Sciatic nerve (tissue), 2 donors: Measurements from ENCODE around the gene RASSF1. TPM values are rescaled to one million over a fixed set of nuclear protein-coding genes. Genes with fewer than 3 reads are reported as not detected.
A peak's percentile ranks its signal among the peaks of the same experiment; 100 is the strongest.
"Not testable (repeated sequence)": the region's sequence is repeated elsewhere in the genome, so short reads cannot be mapped to it uniquely, and the experiment has no call there.

Experiments
- ATAC-seq: fragments of 200-7000 bp; cut with Tn5 transposase; one replicate; pipeline ENCODE4 v1.9.1; 2020; ENCODE audit warnings: mild to moderate bottlenecking, moderate library complexity
- DNase-seq: peaks from one replicate; pipeline ENCODE4 v3.0.0-alpha.2; 2020; ENCODE audit warnings: low spot score
- intact Hi-C: fragments of 100-400 bp; cut with DNase I; formaldehyde crosslinking; loops from one replicate; pipeline ENCODE4 v1.14.2; 2022
- total RNA-seq: library from RNA; stranded (reverse); fragmentation: NEBNext Ultra II Directional; extraction: Animal tissue kit (Norgen Biotek cat#: 25700); gene quantifications from one replicate; pipeline ENCODE4 v1.2.1, GENCODE V29; 2021
- donor health status: DM: no; HTN: no; CAD: no.
- donor health status: DM: no; HTN: no; CAD: no.

RASSF1 gene
- total RNA-seq, 1 donor from 2014 or later = 51.0 TPM

DNA sequence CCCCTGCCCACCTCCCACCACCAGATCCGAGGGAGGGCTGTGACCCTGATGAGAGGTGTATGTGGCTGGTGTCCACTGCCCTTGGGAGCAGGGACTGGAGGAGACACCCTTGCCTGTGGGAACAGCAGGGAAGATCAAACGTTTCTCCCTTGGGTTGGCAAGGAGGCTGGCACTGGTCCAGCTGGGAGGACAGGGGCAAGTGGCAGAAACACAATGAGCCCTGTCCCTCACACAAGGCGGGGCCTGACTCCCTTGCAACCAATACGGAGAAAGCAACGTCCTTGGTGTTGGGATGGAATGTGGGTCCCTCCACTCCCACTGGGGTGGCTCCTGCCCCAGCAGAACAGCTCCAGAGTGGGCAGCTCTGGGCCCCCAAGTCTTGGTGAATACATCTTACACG, 23.3 kb downstream of the RASSF1 start:
- no peak for DNase-seq
- ATAC-seq = no peak
- intact Hi-C loops = no loop called here

DNA sequence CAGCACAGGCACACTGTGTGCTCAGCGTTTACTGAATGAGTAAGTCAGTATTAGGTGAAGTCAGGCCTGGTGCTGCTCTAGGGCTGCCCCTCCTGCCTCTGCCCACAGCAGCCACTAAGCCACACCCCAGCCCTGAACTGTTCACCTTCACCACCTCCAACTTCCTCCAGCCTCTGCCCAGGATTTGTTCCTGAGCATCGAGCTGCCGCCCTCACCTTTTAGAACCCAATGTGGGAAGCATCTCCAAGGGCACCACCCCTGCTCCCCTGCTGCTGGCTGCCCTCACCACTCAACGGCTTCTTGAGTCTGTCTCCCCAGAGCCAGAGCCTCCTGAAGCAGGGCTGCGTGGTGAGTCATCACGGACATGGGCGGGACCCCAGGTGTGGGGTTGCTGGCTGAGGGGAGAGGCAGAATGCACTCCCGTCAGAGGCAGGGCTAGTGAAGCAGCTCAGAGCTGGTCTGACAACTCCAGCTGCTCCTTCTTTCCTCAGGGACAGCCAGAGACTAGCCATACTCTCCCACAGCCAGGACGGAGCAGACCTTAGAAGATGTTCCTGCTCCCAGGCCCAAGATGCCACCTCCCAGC, 23.9 kb downstream of the RASSF1 start:
- intact Hi-C loops = no loop called here
- DNase-seq (no peak), ATAC-seq (no peak)

- no peak for ATAC-seq
- intact Hi-C loops = no loop called here
- no peak for DNase-seq
Observed at GRCh38 chr3:50314816-50315215, 25.8 kb downstream of the RASSF1 start.

DNA sequence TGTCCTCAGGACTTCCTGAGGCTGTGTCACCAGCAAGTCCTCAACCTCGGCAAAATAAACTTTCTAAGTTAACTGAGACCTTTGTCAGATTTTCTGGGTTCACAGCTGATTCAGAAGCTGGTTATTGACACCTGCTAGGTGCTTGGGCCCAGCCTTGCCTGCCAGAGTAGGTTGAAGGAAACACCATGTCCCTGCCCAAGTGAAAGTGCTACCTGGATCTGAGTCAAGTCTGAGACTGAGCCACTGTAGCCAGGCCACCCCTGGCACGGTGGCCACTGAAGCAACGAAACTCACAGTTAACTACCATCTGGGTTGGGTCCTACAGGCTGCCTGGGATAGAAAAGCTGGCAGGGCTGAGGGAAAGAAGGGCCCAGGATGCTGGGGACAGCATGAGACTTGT, 26.3 kb downstream of the RASSF1 start:
- intact Hi-C loops = no loop called here
- no peak for ATAC-seq

GRCh38 chr3:50312041-50312440, 28.6 kb downstream of the RASSF1 start:
- ATAC-seq, DNase-seq, intact Hi-C loops: not testable (repeated sequence)

More for the DNA sequence above, 26.3 kb downstream of the RASSF1 start:
- no peak for DNase-seq

- no peak for ATAC-seq
- DNase-seq = no peak
- intact Hi-C loops = no loop called here
Observed at GRCh38 chr3:50304601-50305000, 36.0 kb downstream of the RASSF1 start.

DNA sequence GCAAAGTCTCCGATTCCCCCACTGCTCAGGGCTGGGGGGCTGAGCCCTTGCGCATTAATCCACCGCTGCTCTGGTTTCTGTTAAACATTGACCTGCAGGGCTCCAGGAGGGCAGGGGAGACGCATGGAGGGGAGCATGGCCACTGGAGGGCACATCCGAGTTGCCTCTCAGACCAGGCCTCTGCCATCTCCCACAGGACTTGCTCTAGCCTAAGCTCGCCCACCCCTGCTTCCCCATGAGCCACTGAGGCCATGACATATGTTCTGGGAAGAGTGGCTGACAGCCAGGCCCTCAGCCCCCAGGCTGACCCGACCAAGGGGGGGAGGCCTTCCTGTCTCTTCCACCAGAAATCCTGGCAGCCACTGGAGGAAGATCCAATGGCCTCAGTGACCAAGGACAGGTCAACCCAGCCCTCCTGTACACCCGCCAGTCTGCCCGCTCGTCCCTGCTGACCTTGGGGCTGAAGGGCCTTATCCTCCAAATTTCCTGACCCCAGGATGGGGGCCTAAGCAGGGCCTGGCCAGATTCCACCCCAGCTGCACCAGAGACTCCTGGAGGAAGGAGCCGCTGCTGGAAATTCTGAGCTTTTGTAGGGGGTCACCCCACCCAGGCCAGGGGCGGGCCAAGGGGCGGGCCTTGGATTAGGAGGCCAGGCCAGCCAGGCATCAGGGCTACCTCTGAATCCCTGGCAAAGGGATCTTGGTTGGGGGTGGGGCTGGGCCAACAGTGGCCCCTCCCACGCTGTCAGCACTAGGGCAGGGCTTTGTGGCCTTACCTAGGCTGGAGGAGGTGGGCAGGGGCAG, 37.4 kb downstream of the RASSF1 start, which contains the start of gene HYAL1:
HYAL1 (minus strand) TSS at position 562 of the 803 bp plus-strand sequence. CDS start 618 bp downstream, outside the sequence.
- intact Hi-C loops = no loop called here
- DNase-seq (peak; percentile 86), ATAC-seq (peak; percentile 57)

- intact Hi-C loops = no loop called here
- ATAC-seq = no peak
- DNase-seq = no peak
Observed at GRCh38 chr3:50302095-50303012, 38.3 kb downstream of the RASSF1 start.

- intact Hi-C loops = no loop called here
- ATAC-seq (no peak), DNase-seq (no peak)
Observed at GRCh38 chr3:50300681-50301254, 39.9 kb downstream of the RASSF1 start.

GRCh38 chr3:50299929-50300680, 40.5 kb downstream of the RASSF1 start:
- ATAC-seq (peak; percentile 5), DNase-seq (no peak)
- intact Hi-C loops = no loop called here

DNA sequence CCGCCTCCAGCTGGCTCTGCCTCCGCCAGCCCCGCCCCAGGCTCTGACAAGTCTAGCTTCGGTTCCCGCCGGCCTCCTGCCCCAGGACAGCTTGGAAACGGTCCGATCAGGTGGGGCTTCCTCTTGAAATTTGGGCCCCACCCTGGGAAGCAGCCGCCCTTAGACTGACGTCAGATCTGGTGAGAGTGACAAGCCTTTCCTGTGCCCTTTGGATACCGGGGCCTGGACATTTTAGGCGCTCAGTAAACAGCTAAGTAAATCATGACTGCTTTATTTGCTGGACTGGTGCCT, 41.1 kb downstream of the RASSF1 start:
- intact Hi-C loops = no loop called here
- DNase-seq (no peak), ATAC-seq (no peak)

DNA sequence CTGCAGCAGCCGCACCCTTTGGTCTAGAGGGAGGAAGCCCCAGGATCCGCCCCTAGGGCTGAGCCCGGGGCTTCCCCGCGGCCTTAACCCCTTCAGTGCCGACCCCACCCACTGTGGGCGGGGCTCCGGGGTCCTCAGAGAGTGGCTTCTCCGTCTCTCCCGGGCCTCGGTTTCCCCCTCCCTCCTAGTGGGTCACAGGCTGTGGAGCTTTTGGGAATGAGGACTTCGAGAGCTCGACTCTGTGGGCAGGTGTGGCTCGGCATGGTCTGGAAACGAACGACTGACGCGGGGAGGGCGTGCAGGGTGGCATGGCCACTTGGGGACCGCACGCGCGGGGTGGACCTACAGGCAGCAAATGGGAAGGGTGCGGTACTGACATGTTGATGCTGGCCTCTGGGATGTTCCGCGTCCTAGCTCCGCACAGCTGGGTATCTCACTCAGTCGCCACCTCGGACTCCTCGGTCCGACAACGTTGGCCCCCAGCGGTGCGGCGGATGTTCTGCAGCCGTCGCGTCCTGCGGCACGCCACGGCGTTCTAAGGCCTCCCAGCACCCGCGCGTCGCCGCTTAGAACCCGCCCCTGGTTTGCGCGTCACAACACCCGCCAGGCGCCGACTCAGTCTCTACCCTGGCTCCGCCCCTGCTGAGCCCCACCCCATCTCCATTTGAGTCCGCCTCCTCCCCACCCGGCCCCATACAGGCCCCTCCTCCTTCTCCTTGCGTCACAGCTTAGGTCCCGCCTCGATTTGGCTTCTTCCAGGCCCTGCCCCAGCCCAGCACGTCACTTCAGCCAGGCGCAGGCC, 41.6 kb downstream of the RASSF1 start, which contains the start of the genes HYAL3 and NAA80:
HYAL3 (minus strand) TSS at position 570 of the 802 bp plus-strand sequence. CDS start 3,803 bp downstream, outside the sequence.
NAA80 (minus strand) TSS at position 570 of the 802 bp plus-strand sequence. CDS start 1,942 bp downstream, outside the sequence.
- ATAC-seq (peak; percentile 93), DNase-seq (peak; percentile 100)
- intact Hi-C loops = no loop called here

DNA sequence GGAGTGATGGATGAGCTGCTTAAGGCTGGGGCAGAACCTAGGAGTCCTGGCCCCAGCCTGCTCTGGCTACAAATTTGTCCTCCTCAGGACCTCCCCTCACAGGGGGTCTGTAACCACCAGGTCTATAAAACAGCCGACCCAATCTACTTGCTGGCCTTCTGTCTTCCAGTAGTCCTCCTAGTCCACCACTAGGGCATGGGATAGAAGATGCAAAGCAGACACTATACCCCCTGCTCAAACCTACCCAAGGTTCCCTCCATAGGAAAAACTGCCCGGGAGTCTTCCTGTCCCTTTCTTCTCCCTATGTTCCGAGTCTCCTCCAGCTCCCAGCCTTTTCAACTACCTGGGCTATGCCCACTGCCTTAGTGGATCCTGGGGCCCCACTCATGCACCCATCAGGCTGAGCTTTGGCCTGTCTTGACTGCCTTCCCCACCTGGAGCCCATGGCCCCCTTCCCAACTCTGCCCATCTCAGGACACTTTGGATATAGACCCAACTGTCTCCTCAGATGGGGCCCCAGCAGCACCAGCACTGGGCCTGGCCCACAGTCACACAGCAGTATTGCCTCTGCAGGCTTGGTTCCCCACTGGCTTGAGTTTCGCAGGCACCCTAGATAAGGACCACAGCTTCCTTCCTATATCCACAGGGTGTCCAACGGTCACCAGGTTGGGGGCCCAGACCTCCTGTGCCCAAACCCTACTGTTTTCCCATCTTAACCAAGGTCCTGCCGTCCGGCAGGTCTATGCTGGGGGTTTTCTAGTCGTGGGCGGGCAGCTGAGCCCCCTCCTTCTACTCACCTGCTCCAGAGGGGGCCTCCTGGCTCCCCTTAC, 42.5 kb downstream of the RASSF1 start:
- intact Hi-C loops = no loop called here
- no peak for ATAC-seq
- DNase-seq = no peak

DNA sequence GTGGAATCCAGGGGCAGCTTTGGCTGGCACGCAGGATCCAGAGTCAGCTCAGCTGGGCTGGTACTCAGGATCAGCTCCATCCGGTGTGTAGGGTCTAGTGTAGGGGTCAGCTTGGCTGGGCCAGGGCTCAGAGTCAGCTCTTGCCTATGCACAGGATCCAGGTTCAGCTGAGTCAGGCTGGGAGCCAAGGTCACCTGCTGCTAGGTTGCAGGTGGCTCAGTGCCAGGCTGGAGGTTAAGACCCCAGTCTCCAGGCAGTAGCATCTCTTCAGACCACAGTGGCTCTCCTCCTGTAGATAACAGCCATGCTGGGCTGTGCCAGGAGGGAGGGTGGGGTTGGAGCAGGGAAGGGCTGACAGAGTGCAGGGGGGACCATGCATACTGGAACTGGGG, 43.3 kb downstream of the RASSF1 start:
- DNase-seq (peak; percentile 73), ATAC-seq (no peak)
- intact Hi-C loops = no loop called here

DNA sequence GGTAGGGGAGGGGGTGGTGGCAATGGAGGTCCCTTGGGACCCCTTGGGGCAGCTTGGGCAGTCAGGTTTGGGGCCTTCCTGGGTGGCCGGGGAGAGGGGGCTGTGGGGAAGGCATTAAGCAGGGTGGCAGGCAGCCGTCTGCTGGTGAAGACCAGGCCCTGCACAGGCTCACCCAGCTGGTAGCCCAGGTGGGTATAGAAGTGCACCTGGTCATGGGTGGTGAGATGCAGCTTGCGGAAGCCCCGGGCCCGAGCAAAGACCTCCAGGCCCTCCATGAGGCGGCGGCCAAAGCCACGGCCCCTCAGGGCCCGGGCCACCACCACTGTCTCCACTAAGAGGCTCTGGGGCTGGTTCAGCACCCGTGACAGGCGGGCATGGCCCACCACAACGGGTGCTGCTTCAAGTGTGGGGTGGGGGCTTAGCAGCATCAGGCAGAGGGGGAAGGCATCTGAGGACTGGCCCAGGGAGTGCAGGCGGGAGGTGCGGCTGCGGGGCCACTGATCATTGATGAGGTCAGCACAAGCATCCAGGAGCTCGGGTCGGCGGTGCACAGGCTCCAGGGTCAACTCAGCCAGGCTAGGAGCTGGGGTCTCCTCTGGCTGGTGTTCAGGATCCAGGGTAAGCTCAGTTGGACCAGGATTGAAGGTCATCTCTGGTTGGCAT, 43.8 kb downstream of the RASSF1 start:
- intact Hi-C loops = no loop called here
- DNase-seq (no peak), ATAC-seq (no peak)
